Measurements from ENCODE around the gene VWC2L.
A peak's percentile ranks its signal among the peaks of the same experiment; 100 is the strongest.

Gene VWC2L

DNA sequence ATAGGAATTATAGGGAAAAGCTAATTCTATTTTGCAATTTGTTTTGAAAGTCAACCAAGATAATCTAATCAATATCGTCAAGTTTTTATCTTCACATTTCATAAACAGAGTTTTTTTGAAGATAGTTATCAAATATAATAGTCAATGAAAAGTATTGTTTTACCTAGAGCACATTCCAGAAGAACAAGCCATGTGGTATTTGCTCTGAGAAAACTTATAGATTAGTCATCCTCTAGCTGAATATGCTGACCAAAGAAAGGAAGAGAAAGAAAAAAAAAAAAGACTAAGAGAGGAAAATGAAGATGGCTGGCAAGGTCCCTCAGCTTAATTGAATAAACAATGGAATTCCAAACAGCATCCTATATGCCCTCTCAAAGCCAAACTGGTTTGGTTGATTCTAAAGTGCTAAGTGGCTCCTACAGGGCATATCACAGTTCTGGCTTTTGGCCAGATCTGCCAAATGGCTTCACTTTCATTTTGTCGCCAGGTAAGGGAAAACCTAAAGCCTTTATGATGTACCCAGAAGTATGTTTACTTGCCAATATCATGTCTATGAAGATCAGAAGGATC is 132.6 kb downstream of the VWC2L start:
- no peak for DNase-seq

DNA sequence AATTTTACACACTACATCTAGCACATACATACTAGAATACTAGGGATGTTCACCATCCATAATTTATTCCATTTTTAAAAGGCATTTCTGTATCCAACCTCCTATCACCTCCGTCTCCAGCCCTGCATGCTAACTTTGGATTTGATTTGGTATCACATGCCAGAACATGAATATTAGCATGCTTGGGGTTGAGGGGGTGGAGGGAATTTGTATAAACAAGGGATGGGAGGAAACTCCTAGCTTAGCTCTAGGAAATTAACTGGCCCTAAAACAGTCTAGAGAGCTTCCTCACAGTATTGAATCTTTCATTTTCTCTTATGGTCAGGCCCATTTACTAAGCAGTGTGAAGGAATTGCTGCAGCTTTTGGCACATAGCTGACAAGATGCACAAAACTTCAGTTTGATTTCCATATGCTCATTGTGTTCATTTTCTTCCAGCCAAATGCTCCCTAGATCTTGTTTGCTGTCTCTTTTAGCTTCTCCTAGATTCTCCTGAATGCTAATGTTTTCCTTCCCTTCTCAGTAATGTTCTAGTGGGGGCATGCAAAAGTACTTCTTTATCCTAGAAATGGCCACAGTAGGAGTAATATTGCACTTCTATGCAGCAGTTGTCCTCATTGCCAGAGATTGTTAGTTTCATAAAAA is 135.2 kb downstream of the VWC2L start:
- DNase-seq: no peak

DNA sequence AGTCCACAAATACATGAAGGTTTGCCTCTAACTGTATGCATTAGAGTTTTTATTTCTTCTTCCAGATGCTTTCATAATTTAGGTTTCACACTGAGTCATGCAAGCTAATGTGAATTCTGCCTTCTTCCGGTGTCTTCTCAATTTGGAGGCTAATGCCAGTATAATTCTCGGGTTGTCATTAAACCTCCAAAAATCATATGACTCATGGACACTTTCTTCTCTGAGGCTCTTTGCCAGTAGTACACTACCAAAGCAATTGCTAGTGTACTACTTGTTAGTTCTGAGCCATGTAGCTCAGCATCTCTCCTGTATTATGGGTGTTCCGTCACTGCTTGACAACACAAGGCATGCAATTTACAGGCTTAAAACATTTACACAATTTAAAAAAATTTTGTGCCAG is 137.1 kb downstream of the VWC2L start:
- no peak for DNase-seq

DNA sequence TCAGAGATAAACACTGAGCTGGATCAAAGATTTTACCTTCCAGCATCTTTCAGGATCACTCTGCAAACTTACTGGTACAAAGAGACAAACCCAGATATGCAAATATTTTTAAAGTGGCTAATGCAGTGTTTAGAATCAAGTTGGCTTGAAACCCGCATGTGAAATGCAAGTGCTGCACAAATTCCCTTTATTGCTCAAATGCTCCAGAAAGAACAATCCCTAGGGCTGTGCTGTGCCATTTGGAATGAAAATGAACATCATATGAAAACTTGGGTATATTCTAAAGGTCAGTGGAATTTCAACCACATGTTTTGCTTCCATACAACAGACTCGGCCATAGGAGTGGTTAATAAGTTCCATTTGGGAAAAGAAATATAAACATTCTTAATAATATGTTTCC is 139.1 kb downstream of the VWC2L start:
- no peak for DNase-seq

- DNase-seq: no peak
Observed at GRCh38 chr2:214550786-214551185, 139.9 kb downstream of the VWC2L start.

GRCh38 chr2:214557884-214558283 is 147.0 kb downstream of the VWC2L start:
- DNase-seq: no peak

DNA sequence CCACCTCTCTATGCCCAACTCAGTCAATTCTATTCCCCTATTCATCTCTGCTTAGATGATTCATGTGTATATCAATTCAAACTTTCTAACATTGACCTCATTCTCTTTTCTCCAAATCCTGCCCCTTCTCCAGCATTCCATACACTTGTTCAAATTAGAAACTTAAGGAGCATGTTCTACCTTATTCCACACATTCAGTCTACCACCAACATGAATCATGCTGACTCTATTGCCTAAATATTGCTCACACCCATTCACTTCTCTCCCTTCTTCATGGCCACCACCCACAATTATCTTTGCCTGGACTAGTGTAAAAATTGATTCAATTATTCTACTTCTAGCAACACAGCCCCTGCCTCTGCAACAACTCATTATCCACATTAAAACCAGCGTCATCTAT is 147.5 kb downstream of the VWC2L start:
- DNase-seq: no peak

- peak; percentile 25 for DNase-seq
Observed at GRCh38 chr2:214560176-214560575, 149.3 kb downstream of the VWC2L start.

GRCh38 chr2:214560618-214561190 is 149.8 kb downstream of the VWC2L start:
- DNase-seq: no peak

DNA sequence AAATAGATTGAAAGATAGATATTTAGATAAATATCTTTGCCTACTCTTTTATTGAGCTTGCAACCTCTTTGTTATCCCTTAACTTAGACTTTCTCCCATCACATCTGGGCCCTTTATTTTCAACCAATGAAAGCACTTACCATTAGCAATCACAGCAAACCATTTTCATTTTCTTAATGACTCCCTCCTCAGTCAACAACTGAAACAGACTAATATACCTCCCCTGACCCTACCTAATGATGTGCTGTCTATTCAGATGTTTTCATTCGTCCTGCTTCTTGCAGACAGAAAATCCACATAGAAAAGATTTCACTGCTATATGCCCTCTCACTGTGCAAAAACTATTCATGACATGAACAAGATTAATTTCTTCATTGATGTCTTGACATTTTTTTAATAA is 154.4 kb downstream of the VWC2L start:
- no peak for DNase-seq

DNA sequence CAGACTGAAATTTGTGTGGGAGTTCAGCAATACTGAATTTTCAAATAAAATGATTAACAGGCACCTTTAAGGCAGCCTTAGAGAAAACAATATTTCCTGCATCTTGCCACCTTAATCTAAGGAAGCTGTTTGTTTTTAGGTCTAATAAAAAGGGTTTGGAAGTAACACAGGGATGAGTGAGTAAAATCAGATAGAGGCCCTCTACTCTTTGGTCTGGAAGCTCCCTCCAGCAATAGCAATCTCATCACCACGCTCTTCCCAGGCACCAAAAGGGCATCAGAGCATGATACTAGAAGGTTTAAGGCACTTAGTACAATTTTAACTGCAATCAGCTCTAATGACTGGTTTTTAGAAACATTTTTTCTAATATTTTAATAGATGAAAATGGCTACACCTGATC is 155.6 kb downstream of the VWC2L start:
- DNase-seq: no peak

DNA sequence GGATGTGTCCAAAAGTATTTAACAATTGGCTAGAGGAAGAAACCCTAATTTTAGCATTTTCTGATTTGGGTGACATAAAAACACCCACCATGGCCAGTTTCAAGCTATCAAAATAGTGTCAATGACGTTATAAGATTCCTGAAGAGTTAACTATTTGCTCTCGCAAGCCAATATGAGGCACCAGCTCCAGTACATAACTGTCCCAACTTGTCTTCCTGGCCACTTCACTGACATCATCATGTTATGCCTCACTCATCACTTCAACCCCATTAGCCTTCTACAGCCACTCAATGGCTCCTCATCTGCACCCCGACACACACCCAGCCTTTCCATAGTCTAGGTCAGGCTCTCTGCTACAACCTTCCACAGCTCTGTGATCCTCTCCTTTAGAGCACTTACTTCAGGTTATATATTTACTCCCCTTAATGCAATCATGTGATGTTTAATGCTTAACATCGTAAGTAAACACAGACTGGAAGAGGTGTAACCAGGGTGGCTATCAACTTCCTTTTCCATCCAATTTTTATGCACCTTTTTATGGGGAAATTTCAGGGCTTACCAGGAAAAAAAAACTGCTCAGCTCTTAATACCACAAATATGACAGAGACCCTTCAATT is 158.7 kb downstream of the VWC2L start:
- no peak for DNase-seq

DNA sequence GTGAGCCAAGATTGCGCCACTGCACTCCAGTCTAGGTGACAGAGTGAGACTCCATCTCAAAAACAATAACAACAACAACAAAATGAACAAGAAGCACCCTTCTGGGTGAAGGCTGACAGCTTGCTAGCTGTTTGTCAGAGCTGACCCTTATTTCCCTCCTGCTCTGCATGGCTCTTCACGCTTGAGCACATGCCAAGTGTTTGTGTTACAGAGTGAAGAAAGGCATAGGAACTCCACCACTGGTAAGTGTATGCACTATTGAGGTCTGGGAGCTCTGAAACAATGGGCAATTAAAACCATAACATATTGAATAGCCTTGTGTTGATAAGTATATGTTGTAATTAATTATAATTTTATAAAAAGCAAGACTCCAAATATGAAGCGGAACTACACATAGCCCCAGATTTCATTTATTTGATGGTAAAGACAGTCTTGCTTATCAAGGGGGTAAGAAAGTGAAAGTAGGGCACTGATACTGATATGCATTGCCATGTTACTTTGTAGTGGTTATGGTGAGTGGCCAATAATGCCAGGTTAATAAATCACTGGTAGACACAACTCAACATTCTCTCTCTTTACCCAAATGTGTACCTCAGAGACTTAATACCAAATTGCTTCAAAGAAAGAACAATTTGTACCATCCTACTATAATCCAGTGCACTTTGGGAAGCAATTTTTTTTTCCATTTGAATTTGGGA is 163.4 kb downstream of the VWC2L start:
- DNase-seq: no peak

DNA sequence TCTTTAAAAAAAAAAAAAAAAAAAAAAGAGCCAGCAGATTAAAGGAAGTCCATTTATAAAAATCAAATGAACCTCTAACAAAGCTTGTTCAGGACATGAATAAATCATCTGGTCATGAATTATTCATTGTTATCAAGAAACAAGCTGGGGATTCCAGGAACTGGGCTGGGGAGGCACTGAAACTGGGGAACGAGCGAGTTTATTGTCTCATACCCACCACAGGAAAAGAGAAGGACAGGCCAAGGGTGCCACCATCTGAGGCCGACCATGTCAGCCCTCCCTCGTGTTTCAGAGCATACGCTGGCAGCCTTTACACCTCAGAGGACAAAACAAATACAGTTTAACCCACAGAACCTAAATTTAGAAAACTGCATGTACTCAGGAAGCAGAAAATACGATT is 164.2 kb downstream of the VWC2L start:
- no peak for DNase-seq

- DNase-seq: no peak
Observed at GRCh38 chr2:214575465-214575864, 164.6 kb downstream of the VWC2L start.

- no peak for DNase-seq
Observed at GRCh38 chr2:214577769-214578168, 166.9 kb downstream of the VWC2L start.

DNA sequence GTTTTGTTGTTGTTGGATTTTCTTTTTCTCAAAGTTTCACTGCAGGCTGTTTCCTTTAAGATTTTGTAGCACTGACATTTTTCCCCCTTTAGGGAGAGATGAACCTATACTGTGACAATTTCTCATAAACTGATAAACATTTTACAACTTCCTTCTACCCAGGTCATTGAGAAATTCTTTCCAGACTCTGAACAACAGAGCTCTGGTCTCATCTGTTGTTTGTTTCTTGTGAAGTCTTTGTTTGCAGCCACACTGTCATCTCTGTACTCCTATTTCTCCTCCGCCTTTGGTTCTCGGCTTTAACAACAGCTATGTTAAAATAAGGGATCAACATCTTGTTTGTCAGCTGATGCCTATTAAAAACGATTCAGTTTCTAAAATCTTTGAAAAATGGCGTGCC is 167.6 kb downstream of the VWC2L start:
- DNase-seq: no peak

DNA sequence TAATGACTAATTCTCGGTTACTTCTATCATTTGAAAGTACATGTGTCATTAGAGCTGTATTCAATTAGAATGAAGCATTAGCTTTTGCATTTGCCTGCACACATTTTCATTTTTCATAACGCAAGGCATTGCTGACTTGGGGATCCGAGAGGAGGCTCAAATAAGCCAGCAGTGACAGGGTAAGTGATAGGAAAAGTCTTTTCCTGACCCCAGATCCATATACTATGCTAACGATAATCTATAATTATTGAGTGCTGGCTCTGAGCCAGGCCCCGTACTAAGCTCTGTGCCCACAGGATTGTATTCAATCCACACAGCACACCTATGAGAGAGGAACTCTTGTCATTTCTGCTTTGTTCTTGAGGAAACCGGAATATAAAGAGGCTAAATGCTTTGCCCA is 168.2 kb downstream of the VWC2L start:
- no peak for DNase-seq

DNA sequence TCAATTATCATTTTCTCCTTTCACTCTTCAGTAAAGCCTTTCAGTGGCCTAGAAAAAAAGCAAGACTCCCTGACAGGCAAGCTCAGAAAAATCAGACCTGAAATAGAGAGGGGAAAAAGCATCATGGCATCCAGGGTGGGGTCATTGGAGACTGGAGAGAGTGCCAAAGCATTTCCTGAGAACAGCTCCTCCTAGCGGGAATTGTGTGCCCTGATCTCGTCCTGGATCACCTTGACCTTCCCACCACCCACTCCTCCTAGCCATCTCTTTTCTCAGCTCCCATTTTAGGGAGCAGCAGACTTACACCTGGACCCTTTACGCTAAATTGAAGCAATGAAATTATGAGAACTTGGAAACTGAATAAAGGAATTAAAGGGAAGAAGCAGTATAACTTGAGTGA is 176.6 kb downstream of the VWC2L start:
- DNase-seq: no peak

GRCh38 chr2:214591366-214591765 is 180.5 kb downstream of the VWC2L start:
- no peak for DNase-seq

DNA sequence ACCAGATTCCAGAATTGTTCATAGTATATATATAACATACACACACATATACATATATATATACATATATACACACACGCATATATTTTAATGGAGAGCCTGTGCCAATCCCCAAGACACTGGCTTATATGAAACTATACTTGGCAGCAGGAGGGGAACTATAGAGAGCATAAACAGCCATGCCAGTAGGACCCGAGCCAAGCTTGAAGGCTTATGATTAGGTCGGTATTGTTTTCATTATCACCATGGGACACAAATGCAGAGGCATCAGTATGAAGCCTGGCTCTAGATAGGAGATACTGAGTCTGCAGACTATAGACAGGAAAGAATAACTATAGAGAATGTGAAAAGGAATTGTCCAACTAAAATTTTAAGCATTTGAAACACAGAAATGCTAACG is 181.2 kb downstream of the VWC2L start:
- no peak for DNase-seq

DNA sequence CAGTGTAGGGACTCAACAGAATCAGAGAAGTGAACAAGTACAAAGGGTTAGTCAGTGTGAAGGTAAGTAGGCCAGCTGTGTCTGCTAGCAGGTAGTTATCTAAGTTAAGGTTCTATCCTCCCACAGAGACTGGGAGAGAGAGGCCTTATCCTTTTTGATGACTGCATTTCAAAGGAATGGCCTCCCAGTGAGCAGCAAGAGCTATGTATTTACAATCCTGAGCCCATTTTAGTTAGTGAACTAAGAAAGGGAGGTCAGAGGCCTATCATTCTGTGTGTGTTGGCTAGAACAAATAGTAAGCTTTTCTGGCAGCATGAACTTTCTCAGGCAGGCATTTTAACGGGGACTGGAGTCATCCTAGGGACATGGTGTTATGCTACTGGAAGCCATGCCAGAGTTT is 182.9 kb downstream of the VWC2L start:
- no peak for DNase-seq

GRCh38 chr2:214601852-214602633 is 191.2 kb downstream of the VWC2L start:
- no peak for DNase-seq
